Activated effector memory CD4-positive, alpha-beta T cell treated with anti-CD3 and anti-CD28 coated beads, Interleukin-2, amount 50 U/mL, for 16 hours (primary cell): ENCODE data around the gene ACTN4.

Experiments used
- DNase-seq: peaks from one replicate; pipeline ENCODE4 v3.0.0-alpha.2; 2020

ACTN4 gene

DNA sequence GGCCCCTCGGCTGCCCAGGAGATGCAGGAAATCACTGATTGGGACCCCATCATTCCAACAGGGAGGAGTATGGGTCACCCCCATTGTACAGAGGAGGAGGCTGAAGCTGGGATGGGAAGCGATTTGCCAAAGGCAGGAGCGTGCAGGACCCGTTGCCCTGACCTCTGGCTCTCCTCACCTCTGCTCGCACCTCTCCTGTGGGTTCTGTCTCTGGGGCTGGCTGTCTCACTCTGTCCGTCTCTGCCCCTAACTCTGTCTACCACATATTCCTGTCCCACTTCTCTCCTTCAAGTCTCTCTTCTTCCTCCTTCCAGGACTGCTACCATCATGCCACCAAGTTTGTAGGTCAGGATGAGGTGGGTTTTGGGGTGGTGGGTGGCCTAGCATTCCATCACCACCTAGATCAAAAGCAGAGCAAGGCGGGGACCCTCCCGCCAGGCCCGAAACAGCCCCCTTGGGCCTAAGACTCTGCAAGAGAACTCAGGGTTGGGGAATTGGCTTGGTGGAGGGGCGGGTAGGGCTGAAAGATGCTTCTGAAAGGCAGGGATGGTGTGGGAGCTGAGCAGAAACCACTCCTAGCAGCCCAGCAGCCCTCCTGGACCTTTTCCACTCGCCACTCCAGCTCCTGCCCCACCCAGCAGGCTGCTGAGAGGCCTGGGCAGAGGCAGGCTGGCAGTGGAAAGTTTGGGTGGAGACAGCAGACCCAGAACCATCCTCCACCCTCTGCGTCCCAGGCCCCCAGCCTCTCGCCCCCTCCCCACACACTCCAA lies 126.9 kb downstream of the ACTN4 start:
- DNase-seq: no peak

DNA sequence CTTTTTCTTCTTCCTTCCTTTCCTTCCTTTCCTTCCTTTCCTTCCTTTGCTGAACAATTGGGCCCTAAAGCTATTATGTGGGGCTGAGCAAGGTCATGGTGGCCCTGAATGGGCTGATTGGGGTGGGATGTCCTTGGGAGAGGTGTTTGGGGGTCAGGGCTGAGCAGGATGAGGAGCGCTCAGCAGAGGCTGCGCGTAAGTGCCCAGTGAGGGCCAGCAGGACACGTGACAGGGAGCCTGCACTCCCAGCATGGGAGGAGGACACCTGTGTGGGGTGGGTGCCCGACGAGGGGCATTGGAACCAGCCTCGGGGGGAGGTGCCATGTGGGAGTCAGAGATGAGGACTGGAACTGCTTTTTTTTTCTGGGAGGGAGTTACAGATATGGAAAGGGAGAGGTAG lies 131.3 kb downstream of the ACTN4 start:
- DNase-seq: no peak

DNA sequence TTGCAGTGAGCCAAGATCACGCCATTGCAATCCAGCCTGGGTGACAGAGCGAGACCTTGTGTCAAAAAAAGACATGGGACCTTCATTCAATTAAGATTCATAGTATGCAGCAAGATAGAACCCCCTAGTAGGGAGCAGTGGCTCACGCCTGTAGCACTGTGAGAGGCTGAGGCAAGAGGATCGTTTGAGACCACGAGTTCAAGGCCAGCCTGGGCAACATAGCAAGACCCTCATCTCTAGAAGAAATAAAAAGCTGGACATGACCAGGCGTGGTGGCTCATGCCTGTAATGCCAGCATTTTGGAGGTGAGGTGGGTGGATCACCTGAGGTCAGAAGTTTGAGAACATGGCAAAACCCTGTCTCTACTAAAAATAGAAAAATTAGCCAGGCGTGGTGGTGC lies 133.0 kb downstream of the ACTN4 start:
- no peak for DNase-seq

DNA sequence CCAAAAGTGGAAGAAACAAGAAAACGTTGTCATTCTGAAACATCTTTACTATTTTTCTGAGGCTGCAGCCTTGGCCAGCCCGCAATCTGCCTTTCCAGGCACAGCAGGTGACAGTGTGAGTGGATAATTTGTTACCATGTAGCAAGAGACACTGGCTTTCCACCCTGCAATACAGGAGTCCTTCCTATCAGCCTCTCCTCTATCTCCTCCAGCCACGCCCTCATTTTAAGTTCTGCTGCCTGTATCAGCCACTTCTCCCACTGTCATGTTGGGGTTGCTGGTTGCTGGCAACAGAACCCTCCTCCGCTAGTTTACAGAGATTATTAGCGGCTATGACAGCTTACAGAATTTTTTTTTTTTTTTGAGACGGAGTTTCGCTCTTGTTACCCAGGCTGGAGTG lies 133.6 kb downstream of the ACTN4 start:
- no peak for DNase-seq
